WI38 (cell line): Measurements from ENCODE around the gene NOS1.

Source experiments
- H3K4me3 ChIP-seq: 2 replicates; pipeline ENCODE4 v1.5.1; 2011; ENCODE audit warnings: low read depth, mild to moderate bottlenecking, control low read depth, low read length
- CTCF ChIP-seq: IDR thresholded peaks from 2 replicates; pipeline ENCODE4 v1.5.1; 2012; ENCODE audit warnings: low read depth, mild to moderate bottlenecking, control low read depth, low read length

Gene NOS1

GRCh38 chr12:117166107-117166506 lies 195.3 kb downstream of the NOS1 start:
- TF ChIP-seq CTCF = no peak
- no peak overlapping the region for H3K4me3 ChIP-seq

- H3K4me3 ChIP-seq = no peak overlapping the region
- TF ChIP-seq CTCF = no peak
Observed at GRCh38 chr12:117165342-117165741, 196.1 kb downstream of the NOS1 start.

GRCh38 chr12:117162633-117163032 lies 198.8 kb downstream of the NOS1 start:
- no peak overlapping the region for H3K4me3 ChIP-seq
- no peak for TF ChIP-seq CTCF

- no peak for TF ChIP-seq CTCF
- no peak overlapping the region for H3K4me3 ChIP-seq
Observed at GRCh38 chr12:117162167-117162539, 199.3 kb downstream of the NOS1 start.

GRCh38 chr12:117161460-117162166 lies 199.8 kb downstream of the NOS1 start:
- TF ChIP-seq CTCF = no peak
- H3K4me3 ChIP-seq = no peak overlapping the region

- TF ChIP-seq CTCF = no peak
- no peak overlapping the region for H3K4me3 ChIP-seq
Observed at GRCh38 chr12:117159674-117160073, 201.8 kb downstream of the NOS1 start.

GRCh38 chr12:117158911-117159553 lies 202.4 kb downstream of the NOS1 start:
- no peak overlapping the region for H3K4me3 ChIP-seq
- TF ChIP-seq CTCF = no peak
